ENCODE measurements around the gene MZF1. TPM values are rescaled to one million over a fixed set of nuclear protein-coding genes. Genes with fewer than 3 reads are reported as not detected.

MZF1 gene
- total and polyA plus RNA-seq, 10 of the 15 experiments (the other 5 are each of a cell fraction or from before 2014, with no cell fraction given), result 0.38 to 14.7 (median 7.2) TPM

DNA sequence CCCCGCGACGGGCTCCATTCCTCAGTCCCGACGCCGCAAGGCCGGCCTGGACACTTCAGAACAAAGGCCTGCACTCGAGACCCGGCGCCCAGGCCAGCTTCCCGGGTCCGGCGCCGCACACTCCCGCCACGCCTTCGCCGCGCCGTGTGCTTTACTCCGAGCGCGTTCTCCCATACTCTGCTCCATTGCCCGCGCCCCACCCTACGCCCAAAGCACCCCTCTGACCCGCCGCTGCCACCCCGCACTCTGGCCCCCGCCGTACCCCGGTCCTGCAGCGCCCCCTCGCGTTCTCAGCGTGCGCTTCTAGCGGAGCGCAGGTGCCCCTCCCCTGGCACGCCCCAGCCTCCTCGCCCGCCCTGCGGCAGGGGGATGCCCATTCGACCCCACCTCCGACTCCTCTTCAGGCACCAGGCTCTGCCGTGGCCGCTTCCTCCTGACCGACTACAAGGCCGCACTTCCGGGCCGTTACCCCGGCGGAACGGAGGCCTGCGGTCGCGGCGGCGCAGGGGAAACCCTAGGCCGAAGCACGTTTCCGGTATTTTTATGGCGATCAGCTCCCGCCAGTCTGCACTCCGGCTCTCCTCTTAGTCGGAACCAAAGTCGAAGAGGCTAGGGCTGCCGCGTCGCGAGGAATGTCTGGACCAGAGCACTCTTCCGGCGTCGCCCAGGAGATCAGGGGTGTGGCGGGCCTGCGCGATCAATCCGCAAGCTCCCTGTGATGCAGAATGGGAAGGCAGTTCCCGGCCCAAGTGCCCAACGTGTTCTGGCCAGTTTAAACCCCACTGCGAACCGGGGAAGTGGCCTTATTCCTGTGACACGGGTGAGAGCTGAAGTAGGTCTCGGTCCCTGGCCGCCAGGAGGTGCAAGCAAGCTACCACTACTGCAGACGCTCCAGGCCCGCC is 53.5 kb downstream of the MZF1 start, which contains the start of gene ZBTB45 (continued):
- TF ChIP-seq JUNB (IDR thresholded peaks at IDR 0.05), result no peak
- TF ChIP-seq CBFB (IDR thresholded peaks at IDR 0.05; ENCODE audit: low read depth), result peak; percentile 91
- TF ChIP-seq, protein P1, sequence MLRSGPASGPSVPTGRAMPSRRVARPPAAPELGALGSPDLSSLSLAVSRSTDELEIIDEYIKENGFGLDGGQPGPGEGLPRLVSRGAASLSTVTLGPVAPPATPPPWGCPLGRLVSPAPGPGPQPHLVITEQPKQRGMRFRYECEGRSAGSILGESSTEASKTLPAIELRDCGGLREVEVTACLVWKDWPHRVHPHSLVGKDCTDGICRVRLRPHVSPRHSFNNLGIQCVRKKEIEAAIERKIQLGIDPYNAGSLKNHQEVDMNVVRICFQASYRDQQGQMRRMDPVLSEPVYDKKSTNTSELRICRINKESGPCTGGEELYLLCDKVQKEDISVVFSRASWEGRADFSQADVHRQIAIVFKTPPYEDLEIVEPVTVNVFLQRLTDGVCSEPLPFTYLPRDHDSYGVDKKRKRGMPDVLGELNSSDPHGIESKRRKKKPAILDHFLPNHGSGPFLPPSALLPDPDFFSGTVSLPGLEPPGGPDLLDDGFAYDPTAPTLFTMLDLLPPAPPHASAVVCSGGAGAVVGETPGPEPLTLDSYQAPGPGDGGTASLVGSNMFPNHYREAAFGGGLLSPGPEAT (IDR thresholded peaks at IDR 0.05; ENCODE audit: low read depth), result peak; percentile 99
- TF ChIP-seq MYB (IDR thresholded peaks at IDR 0.05; ENCODE audit: borderline replicate concordance, low read depth, low read length), result no peak
- TF ChIP-seq CHD1 (IDR thresholded peaks at IDR 0.05; ENCODE audit: low read depth, low read length), result 0 out of 2 replicates have a peak, but pooled peaks have one; percentile 42
- TF ChIP-seq RUNX3 (IDR thresholded peaks at IDR 0.05; ENCODE audit: low read length), result peak; percentile 97
- peak; percentile 84 for TF ChIP-seq SP1 (IDR thresholded peaks at IDR 0.05; ENCODE audit: low read depth, low read length)
- TF ChIP-seq PML (IDR thresholded peaks at IDR 0.05; ENCODE audit: low read length), result peak; percentile 96
- 0 out of 2 replicates have a peak, but pooled peaks have one; percentile 90 for TF ChIP-seq RCOR1 (conservative IDR thresholded peaks at IDR 0.05; ENCODE audit: low read depth, low read length)
- TF ChIP-seq, protein P2, sequence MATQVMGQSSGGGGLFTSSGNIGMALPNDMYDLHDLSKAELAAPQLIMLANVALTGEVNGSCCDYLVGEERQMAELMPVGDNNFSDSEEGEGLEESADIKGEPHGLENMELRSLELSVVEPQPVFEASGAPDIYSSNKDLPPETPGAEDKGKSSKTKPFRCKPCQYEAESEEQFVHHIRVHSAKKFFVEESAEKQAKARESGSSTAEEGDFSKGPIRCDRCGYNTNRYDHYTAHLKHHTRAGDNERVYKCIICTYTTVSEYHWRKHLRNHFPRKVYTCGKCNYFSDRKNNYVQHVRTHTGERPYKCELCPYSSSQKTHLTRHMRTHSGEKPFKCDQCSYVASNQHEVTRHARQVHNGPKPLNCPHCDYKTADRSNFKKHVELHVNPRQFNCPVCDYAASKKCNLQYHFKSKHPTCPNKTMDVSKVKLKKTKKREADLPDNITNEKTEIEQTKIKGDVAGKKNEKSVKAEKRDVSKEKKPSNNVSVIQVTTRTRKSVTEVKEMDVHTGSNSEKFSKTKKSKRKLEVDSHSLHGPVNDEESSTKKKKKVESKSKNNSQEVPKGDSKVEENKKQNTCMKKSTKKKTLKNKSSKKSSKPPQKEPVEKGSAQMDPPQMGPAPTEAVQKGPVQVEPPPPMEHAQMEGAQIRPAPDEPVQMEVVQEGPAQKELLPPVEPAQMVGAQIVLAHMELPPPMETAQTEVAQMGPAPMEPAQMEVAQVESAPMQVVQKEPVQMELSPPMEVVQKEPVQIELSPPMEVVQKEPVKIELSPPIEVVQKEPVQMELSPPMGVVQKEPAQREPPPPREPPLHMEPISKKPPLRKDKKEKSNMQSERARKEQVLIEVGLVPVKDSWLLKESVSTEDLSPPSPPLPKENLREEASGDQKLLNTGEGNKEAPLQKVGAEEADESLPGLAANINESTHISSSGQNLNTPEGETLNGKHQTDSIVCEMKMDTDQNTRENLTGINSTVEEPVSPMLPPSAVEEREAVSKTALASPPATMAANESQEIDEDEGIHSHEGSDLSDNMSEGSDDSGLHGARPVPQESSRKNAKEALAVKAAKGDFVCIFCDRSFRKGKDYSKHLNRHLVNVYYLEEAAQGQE (IDR thresholded peaks at IDR 0.05; ENCODE audit: low read depth, low read length), result peak; percentile 22; the same call in 1 of the 2 replicates
- TF ChIP-seq FOXK2 (IDR thresholded peaks at IDR 0.05), result peak; percentile 84
- TF ChIP-seq ASH2L (IDR thresholded peaks at IDR 0.05; ENCODE audit: borderline replicate concordance, low read depth), result peak; percentile 72; the same call in 1 of the 2 replicates
- 0 out of 2 replicates have a peak, but pooled peaks have one; percentile 34 for TF ChIP-seq JUND (IDR thresholded peaks at IDR 0.05; ENCODE audit: low read depth, low read length)
- TF ChIP-seq NR2C1 (IDR thresholded peaks at IDR 0.05), result peak; percentile 88
- TF ChIP-seq MXI1 (IDR thresholded peaks at IDR 0.05; ENCODE audit: low read depth, low read length), result peak; percentile 92
- TF ChIP-seq TBL1XR1 (IDR thresholded peaks at IDR 0.05; ENCODE audit: low read depth, low read length), result peak; percentile 78
- peak; percentile 65; the same call in 1 of the 2 replicates for TF ChIP-seq SREBF1 (IDR thresholded peaks at IDR 0.05; ENCODE audit: low read length)
- TF ChIP-seq CEBPB (IDR thresholded peaks at IDR 0.05; ENCODE audit: borderline replicate concordance in 1 of 2, low read depth in 2 of 2, low read length in 2 of 2), result no peak
- TF ChIP-seq FOS (IDR thresholded peaks at IDR 0.05; ENCODE audit: borderline replicate concordance, extremely low read depth, insufficient read length), result no peak
- no peak for TF ChIP-seq HDAC6 (IDR thresholded peaks at IDR 0.05; ENCODE audit: unreplicated experiment)
